Panc1 (cell line): Measurements from ENCODE around the gene IFRD1. TPM values are rescaled to one million over a fixed set of nuclear protein-coding genes. Genes with fewer than 3 reads are reported as not detected.

Experiments used
- ATAC-seq: fragments of 200-7000 bp; cut with Tn5 transposase; 2 replicates; pipeline ENCODE4 v1.9.1; 2020; ENCODE audit warnings: mild to moderate bottlenecking, moderate library complexity
- BruUV-seq: library from RNA; stranded (reverse); fragments of 400-500 nt; replicated peaks from 2 replicates; lab custom pipeline; 2021; lab: Mats Ljungman, UMichigan
- CTCF ChIA-PET: fragments of 300-600 bp; sonication (Branson Sonifier 250); formaldehyde crosslinking; loops from one replicate; lab custom pipeline; 2022; ENCODE audit warnings: antibody characterized with exemption; lab: Charles Lee
- POLR2A ChIA-PET: fragments of 300-600 bp; sonication (Branson Sonifier 250); formaldehyde crosslinking; loops from one replicate; lab custom pipeline; 2022; ENCODE audit warnings: antibody characterized with exemption; lab: Charles Lee
- DNase-seq: peaks from one replicate; pipeline ENCODE4 v3.0.0-alpha.2; 2010; ENCODE audit warnings: low read depth, low spot score
- H3K27ac ChIP-seq: 2 replicates; pipeline ENCODE4 v1.5.1; 2011; ENCODE audit warnings: mild to moderate bottlenecking, low read length, inconsistent platforms
- H3K27me3 ChIP-seq: fragments of 200-500 bp; sonication (Bioruptor generic); 2 replicates; pipeline ENCODE4 v1.6.0; 2014; ENCODE audit warnings: low read length, inconsistent platforms; ENCODE audit not compliant: control insufficient read depth, insufficient read depth
- H3K36me3 ChIP-seq: fragments of 200-500 bp; sonication (Bioruptor generic); 2 replicates; pipeline ENCODE4 v1.5.1; 2014; ENCODE audit warnings: inconsistent platforms, mild to moderate bottlenecking, low read length, moderate library complexity; ENCODE audit not compliant: control insufficient read depth, insufficient read depth
- H3K4me1 ChIP-seq: 2 replicates; pipeline ENCODE4 v1.5.1; 2011; ENCODE audit warnings: inconsistent platforms, mild to moderate bottlenecking, low read length, moderate library complexity; ENCODE audit not compliant: control insufficient read depth, insufficient read depth
- H3K4me3 ChIP-seq, 2 experiments: 2 replicates each; pipeline ENCODE4 v1.5.1; 2011 to 2012; ENCODE audit warnings: low read depth in 2 of 2, low read length in 2 of 2, mild to moderate bottlenecking in 2 of 2, inconsistent platforms in 1 of 2, moderate library complexity in 1 of 2
- H3K9me3 ChIP-seq: fragments of 200-500 bp; sonication (Bioruptor generic); 2 replicates; pipeline ENCODE4 v1.5.1; 2014; ENCODE audit warnings: low read depth, mild to moderate bottlenecking, inconsistent platforms, low read length, moderate library complexity; ENCODE audit not compliant: control insufficient read depth, insufficient read depth
- POLR2AphosphoS5 ChIP-seq: IDR thresholded peaks from 2 replicates; pipeline ENCODE4 v1.6.1; 2012; ENCODE audit warnings: mild to moderate bottlenecking, low read depth, low read length, moderate library complexity
- REST ChIP-seq, 2 experiments: IDR thresholded peaks; 2 replicates each; pipeline ENCODE4 v1.6.1; 2011 to 2012; ENCODE audit warnings: low read depth in 2 of 2, control low read depth in 1 of 2, low read length in 1 of 2, mild to moderate bottlenecking in 1 of 2, moderate library complexity in 1 of 2; ENCODE audit not compliant: insufficient read depth in 1 of 2
- TCF7L2 ChIP-seq: IDR thresholded peaks from 2 replicates; pipeline ENCODE4 v1.6.1; 2011; ENCODE audit warnings: mild to moderate bottlenecking, low read depth, low read length, inconsistent platforms
- in situ Hi-C: cut with HindIII; loops from 2 replicates; pipeline ENCODE4 v1.10.0; 2016; ENCODE audit warnings: low sequenced_read_pairs, low pct_unique_long_range_greater_than_20kb
- intact Hi-C: fragments of 100-400 bp; cut with micrococcal nuclease; formaldehyde crosslinking; loops from one replicate; pipeline ENCODE4 v1.10.0; 2022; ENCODE audit not compliant: unreplicated experiment
- total RNA-seq: library from RNA; stranded (reverse); gene quantifications from one replicate; pipeline ENCODE4 v1.2.1, GENCODE V29; 2021; ENCODE audit not compliant: unreplicated experiment

IFRD1 gene
- total RNA-seq, 1 experiment from 2014 or later: 54.3 TPM

DNA sequence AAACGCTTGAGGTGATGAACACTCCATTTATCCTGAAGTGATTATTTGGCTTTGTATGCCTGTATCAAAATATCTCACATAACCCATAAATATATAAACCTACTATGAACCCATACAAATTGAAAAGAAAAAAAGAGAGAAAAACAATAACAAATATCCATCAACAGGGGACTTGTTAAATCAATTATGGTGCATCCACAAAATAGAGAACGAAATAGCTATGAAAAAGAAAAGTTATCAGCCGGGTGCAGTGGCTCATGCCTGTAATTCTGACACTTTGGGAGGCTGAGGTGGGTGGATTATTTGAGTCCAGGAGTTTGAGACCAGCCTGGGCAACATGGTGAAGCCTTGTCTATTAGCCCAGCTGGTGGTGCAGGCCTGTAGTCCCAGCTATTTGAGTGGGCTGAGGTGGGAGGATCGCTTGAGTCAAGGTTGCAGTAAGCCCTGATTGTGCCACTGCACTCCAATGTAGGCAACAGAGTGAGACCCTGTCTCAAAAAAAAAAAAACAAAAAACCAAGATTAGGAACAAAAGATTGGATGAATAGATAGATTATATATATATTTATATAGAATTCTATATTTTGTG lies 30.6 kb upstream of the IFRD1 start:
- in situ Hi-C loops: no loop called here
- POLR2A ChIA-PET: interaction anchor here (1.0 kb wide), 1 partner anchor 30 kb away, joined by 3 read pairs; the partner anchor contains the start of gene IFRD1
- DNase-seq (no peak), ATAC-seq (no peak)
- no peaks in the 10 kb centered on the region for H3K27me3 ChIP-seq
- intact Hi-C loops: loop anchor here (5.0 kb wide), 1 partner anchor 677 kb away; no protein-coding TSS in a partner anchor
- H3K9me3 ChIP-seq: no peaks in the 10 kb centered on the region
- no peaks in the 10 kb centered on the region; the same call in 1 of the 2 replicates for H3K36me3 ChIP-seq
- H3K27ac ChIP-seq: no peak overlapping the region
- peaks cover 15% of the 10 kb centered on the region for H3K4me1 ChIP-seq
- CTCF ChIA-PET: interaction anchor here (0.7 kb wide), 1 partner anchor 1276 kb away, joined by 4 read pairs; no protein-coding TSS in a partner anchor
- BruUV-seq: no TSS peak
- H3K4me3 ChIP-seq: no peak overlapping the region
- TF ChIP-seq REST (IDR thresholded peaks at IDR 0.05; ENCODE audit: insufficient read depth in 1 of 2, low read depth in 2 of 2, low read length in 1 of 2) (no peak), TCF7L2 (no peak), POLR2AphosphoS5 (no peak)

- Histone ChIP-seq H3K27ac (no peak overlapping the region), H3K27me3 (no peaks in the 10 kb centered on the region), H3K36me3 (no peaks in the 10 kb centered on the region; the same call in 1 of the 2 replicates), H3K4me3 (no peak overlapping the region), H3K9me3 (no peaks in the 10 kb centered on the region), H3K4me1 (peaks cover 15% of the 10 kb centered on the region)
- CTCF ChIA-PET: no interaction called here
- in situ Hi-C loops: no loop called here
- POLR2A ChIA-PET: interaction anchor here (1.0 kb wide), 1 partner anchor 30 kb away, joined by 3 read pairs; the partner anchor contains the start of gene IFRD1
- peak; percentile 50; the same call in 1 of the 2 replicates for ATAC-seq
- TF ChIP-seq REST (IDR thresholded peaks at IDR 0.05; ENCODE audit: insufficient read depth in 1 of 2, low read depth in 2 of 2, low read length in 1 of 2) (no peak), POLR2AphosphoS5 (no peak)
- BruUV-seq: no TSS peak
- no peak for DNase-seq
- intact Hi-C loops: no loop called here
Measured at GRCh38 chr7:112420236-112420861, 29.9 kb upstream of the IFRD1 start.
